GM21825 (cell line): ENCODE data around the gene POLR2A.

Experiments used
- ATAC-seq: cut with Tn5 transposase; IDR thresholded peaks from one replicate; pipeline ENCODE4 v1.9.1; 2021; ENCODE audit warnings: mild to moderate bottlenecking, moderate library complexity; ENCODE audit not compliant: unreplicated experiment

Gene POLR2A

GRCh38 chr17:7548585-7549400, 64.6 kb downstream of the POLR2A start, which contains the start of gene TNFSF12:
Gene TNFSF12, plus strand, starts transcription at chr17:7549058. Its CDS starts 96 bp downstream, at chr17:7549154.
- ATAC-seq: no peak
